ENCODE data around the gene DNAH7. TPM values are rescaled to one million over a fixed set of nuclear protein-coding genes. Genes with fewer than 3 reads are reported as not detected.

Gene DNAH7
- total and polyA plus RNA-seq, 2 of the 8 experiments (the other 6 are each of a cell fraction or from before 2014, with no cell fraction given) = 0.07 to 0.08 TPM

DNA sequence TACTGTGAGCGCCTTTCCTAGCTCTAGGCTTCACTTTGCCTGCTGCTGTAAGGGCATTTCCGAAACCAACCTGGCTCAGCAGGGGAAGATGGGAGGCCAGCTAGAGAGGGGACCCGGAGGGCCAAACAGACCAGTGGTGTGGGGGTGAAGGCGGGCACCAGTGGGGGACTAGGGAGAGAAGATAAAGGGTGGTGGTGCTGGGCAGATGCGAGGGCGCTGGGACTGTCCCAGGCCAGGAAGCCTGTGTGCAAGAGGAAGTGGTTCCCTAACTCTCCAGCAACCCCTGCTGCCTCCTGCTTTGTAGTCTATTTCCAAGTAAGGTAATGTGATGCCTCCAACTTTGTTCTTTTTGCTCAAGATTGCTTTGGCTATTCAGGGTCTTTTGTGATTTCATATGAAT, 73.1 kb downstream of the DNAH7 start:
- no peak overlapping the region for H3K18ac ChIP-seq (ENCODE audit: extremely low read depth, low read length)
- ChIA-PET POLR2A (ENCODE audit: partially characterized antibody) (no interaction called here), CTCF (ENCODE audit: partially characterized antibody) (no interaction called here)
- peaks cover 0 to 3% (median 0%) of the 10 kb centered on the region in 4 experiments; a peak in 2 of 7 replicates for H3K4me1 ChIP-seq (replicated peaks in 1 of 4; ENCODE audit: control insufficient read depth in 3 of 4, insufficient read depth in 4 of 4, low read length in 3 of 4)
- no peak overlapping the region for H3K9ac ChIP-seq (replicated peaks in 1 of 4; ENCODE audit: extremely low read depth in 1 of 4, low read depth in 3 of 4, low read length in 3 of 4)
- no peaks in the 10 kb centered on the region for H3K36me3 ChIP-seq (ENCODE audit: control insufficient read depth in 2 of 4, insufficient read depth in 4 of 4, low read length in 3 of 4)
- no peak overlapping the region for H3K4me2 ChIP-seq (ENCODE audit: insufficient read depth in 1 of 2, low read depth in 2 of 2, low read length in 2 of 2)
- FAIRE-seq = no peak
- no peak overlapping the region for H2BK12ac ChIP-seq (ENCODE audit: low read depth, low read length)
- H3K4ac ChIP-seq (replicated peaks; ENCODE audit: insufficient read length, low read depth, low read length) = no peak overlapping the region
- no peak overlapping the region for H2AK5ac ChIP-seq (ENCODE audit: low read depth, low read length)
- no peak overlapping the region for H2BK15ac ChIP-seq (ENCODE audit: low read length)
- no peak overlapping the region for H2AFZ ChIP-seq (ENCODE audit: low read length)
- no peaks in the 10 kb centered on the region for H3K23me2 ChIP-seq (ENCODE audit: low read depth, low read length)
- H4K20me1 ChIP-seq (replicated peaks in 1 of 2; ENCODE audit: control insufficient read depth in 1 of 2, insufficient read depth in 2 of 2, low read length in 2 of 2) = no peaks in the 10 kb centered on the region
- H2BK5ac ChIP-seq (ENCODE audit: low read depth, low read length) = no peak overlapping the region
- H4K8ac ChIP-seq (ENCODE audit: extremely low read depth, insufficient read depth, low read length) = no peak overlapping the region
- H3K79me2 ChIP-seq (ENCODE audit: control insufficient read depth in 1 of 2, insufficient read depth in 2 of 2, low read length in 2 of 2) = no peaks in the 10 kb centered on the region
- WGBS, 2 experiments (ENCODE audit: extremely low coverage in 1 of 2, insufficient coverage in 1 of 2, insufficient read length in 1 of 2, insufficient replicate concordance in 2 of 2, low coverage in 1 of 2, low lambda C conversion rate in 2 of 2, missing lambda C conversion rate in 1 of 2) = 83% methylated on average over 6 of the region's 6 CpGs; no CpG with 5 or more reads in 1 of the 2 experiments
- H2BK20ac ChIP-seq (ENCODE audit: low read length) = no peak overlapping the region
- H4K91ac ChIP-seq (replicated peaks; ENCODE audit: insufficient read length, low read length) = no peak overlapping the region
- no peak overlapping the region for H4K5ac ChIP-seq (ENCODE audit: insufficient read length, low read depth, low read length)
- H3K4me3 ChIP-seq (ENCODE audit: extremely low read depth in 1 of 4, insufficient read depth in 2 of 4, low read depth in 3 of 4, low read length in 4 of 4) = no peak overlapping the region
- TF ChIP-seq SP1 (IDR thresholded peaks at IDR 0.05; ENCODE audit: low read depth, low read length) = no peak
- TF ChIP-seq FOSL1 (IDR thresholded peaks at IDR 0.05; ENCODE audit: insufficient read depth, low read depth, low read length) = no peak
- TF ChIP-seq, protein P1, sequence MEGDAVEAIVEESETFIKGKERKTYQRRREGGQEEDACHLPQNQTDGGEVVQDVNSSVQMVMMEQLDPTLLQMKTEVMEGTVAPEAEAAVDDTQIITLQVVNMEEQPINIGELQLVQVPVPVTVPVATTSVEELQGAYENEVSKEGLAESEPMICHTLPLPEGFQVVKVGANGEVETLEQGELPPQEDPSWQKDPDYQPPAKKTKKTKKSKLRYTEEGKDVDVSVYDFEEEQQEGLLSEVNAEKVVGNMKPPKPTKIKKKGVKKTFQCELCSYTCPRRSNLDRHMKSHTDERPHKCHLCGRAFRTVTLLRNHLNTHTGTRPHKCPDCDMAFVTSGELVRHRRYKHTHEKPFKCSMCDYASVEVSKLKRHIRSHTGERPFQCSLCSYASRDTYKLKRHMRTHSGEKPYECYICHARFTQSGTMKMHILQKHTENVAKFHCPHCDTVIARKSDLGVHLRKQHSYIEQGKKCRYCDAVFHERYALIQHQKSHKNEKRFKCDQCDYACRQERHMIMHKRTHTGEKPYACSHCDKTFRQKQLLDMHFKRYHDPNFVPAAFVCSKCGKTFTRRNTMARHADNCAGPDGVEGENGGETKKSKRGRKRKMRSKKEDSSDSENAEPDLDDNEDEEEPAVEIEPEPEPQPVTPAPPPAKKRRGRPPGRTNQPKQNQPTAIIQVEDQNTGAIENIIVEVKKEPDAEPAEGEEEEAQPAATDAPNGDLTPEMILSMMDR (IDR thresholded peaks at IDR 0.05; ENCODE audit: control extremely low read depth in 1 of 3, insufficient read depth in 1 of 3, low read depth in 1 of 3, low read length in 3 of 3) = no peak
- TF ChIP-seq RAD21 (IDR thresholded peaks at IDR 0.05 in 1 of 2, conservative IDR thresholded peaks at IDR 0.05 in 1 of 2; ENCODE audit: low read depth in 2 of 2, low read length in 2 of 2) = no peak
- no peak for TF ChIP-seq CTBP2 (IDR thresholded peaks at IDR 0.05; ENCODE audit: borderline replicate concordance, insufficient read depth, insufficient read length, low read length)
- no peak for TF ChIP-seq KDM1A (IDR thresholded peaks at IDR 0.05; ENCODE audit: borderline replicate concordance, low read length)
- TF ChIP-seq, protein P2, sequence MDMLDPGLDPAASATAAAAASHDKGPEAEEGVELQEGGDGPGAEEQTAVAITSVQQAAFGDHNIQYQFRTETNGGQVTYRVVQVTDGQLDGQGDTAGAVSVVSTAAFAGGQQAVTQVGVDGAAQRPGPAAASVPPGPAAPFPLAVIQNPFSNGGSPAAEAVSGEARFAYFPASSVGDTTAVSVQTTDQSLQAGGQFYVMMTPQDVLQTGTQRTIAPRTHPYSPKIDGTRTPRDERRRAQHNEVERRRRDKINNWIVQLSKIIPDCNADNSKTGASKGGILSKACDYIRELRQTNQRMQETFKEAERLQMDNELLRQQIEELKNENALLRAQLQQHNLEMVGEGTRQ (IDR thresholded peaks at IDR 0.05; ENCODE audit: low read length) = no peak
- no peaks in the 10 kb centered on the region for H3K79me1 ChIP-seq (ENCODE audit: low read depth, low read length)
- no peaks in the 10 kb centered on the region for H3K9me3 ChIP-seq (ENCODE audit: insufficient read depth in 2 of 2, low read depth in 1 of 2, low read length in 1 of 2)
- no peak overlapping the region for H3K14ac ChIP-seq (ENCODE audit: insufficient read length)
- H3K27me3 ChIP-seq (replicated peaks in 1 of 4; ENCODE audit: control insufficient read depth in 3 of 4, extremely low read depth in 1 of 4, insufficient read depth in 3 of 4, low read length in 3 of 4) = peaks cover 0 to 1% (median 0%) of the 10 kb centered on the region in 4 experiments; a peak in 1 of 7 replicates
- no peak overlapping the region for H2BK120ac ChIP-seq (replicated peaks; ENCODE audit: low read depth, low read length)
- H3K23ac ChIP-seq (ENCODE audit: insufficient read length) = no peak overlapping the region
- no peak overlapping the region for H3K56ac ChIP-seq (replicated peaks; ENCODE audit: insufficient read length, low read depth, low read length)
- DNase-seq (ENCODE audit: low read depth in 1 of 2, low spot score in 2 of 2) = no peak
- H3K27ac ChIP-seq (ENCODE audit: low read depth, low read length) = no peak overlapping the region
